CD14-positive monocyte (primary cell): ENCODE results near the gene RNGTT. TPM values are rescaled to one million over a fixed set of nuclear protein-coding genes. Genes with fewer than 3 reads are reported as not detected.

Source experiments
- DNase-seq, 3 donors: peaks; one replicate each; pipeline ENCODE4 v3.0.0-alpha.2; 2011 to 2022
- H2AFZ ChIP-seq: 2 replicates; pipeline ENCODE4 v1.6.0; 2012; ENCODE audit warnings: mild to moderate bottlenecking, low read depth, low read length, inconsistent platforms; ENCODE audit not compliant: insufficient read depth, poor library complexity, severe bottlenecking
- H3K27ac ChIP-seq, 2 donors: 1 replicate in 1 of 2; 2 replicates in 1 of 2; pipeline ENCODE4 v1.5.1; 2012 to 2013; ENCODE audit warnings: low read length in 2 of 2, control low read depth in 1 of 2, inconsistent platforms in 1 of 2, low read depth in 1 of 2, mild to moderate bottlenecking in 1 of 2
- H3K27me3 ChIP-seq, 2 donors: one replicate each; pipeline versions ENCODE4 v1.6.0 to v1.6.1; 2011 to 2013; ENCODE audit warnings: low read length in 2 of 2; ENCODE audit not compliant: control insufficient read depth in 2 of 2, insufficient read depth in 2 of 2
- H3K36me3 ChIP-seq, 2 donors: replicated peaks in 1 of 2; 1 replicate in 1 of 2; 2 replicates in 1 of 2; pipeline versions ENCODE4 v1.5.1 to v1.6.1; 2012 to 2013; ENCODE audit warnings: low read length in 2 of 2, control low read depth in 1 of 2, inconsistent platforms in 1 of 2, mild to moderate bottlenecking in 1 of 2; ENCODE audit not compliant: insufficient read depth in 2 of 2, control insufficient read depth in 1 of 2
- H3K4me1 ChIP-seq, 2 donors: 1 replicate in 1 of 2; 2 replicates in 1 of 2; pipeline versions ENCODE4 v1.5.1 to v1.6.1; 2012 to 2013; ENCODE audit warnings: low read length in 2 of 2, control low read depth in 1 of 2, inconsistent platforms in 1 of 2, mild to moderate bottlenecking in 1 of 2, moderate library complexity in 1 of 2; ENCODE audit not compliant: insufficient read depth in 2 of 2, control insufficient read depth in 1 of 2
- H3K4me2 ChIP-seq: replicated peaks from 2 replicates; pipeline ENCODE3; 2012; ENCODE audit warnings: low read length, moderate library complexity, mild to moderate bottlenecking; ENCODE audit not compliant: poor library complexity, severe bottlenecking; ENCODE audit errors: extremely low read depth
- H3K4me3 ChIP-seq, 3 experiments: fragments of 200-600 bp in 1 of 3; sonication (generic) in 1 of 3; replicated peaks in 1 of 3; 1 replicate in 2 of 3; 2 replicates in 1 of 3; pipeline ENCODE4 v1.5.1; 2011 to 2013; ENCODE audit warnings: low read length in 3 of 3, mild to moderate bottlenecking in 3 of 3, control low read depth in 2 of 3, low read depth in 2 of 3, inconsistent platforms in 1 of 3, moderate library complexity in 1 of 3
- H3K79me2 ChIP-seq: 2 replicates; pipeline ENCODE4 v1.6.0; 2012; ENCODE audit warnings: mild to moderate bottlenecking, control low read depth, inconsistent platforms, low read length, moderate library complexity; ENCODE audit not compliant: insufficient read depth
- H3K9ac ChIP-seq: 2 replicates; pipeline ENCODE4 v1.6.0; 2017; ENCODE audit warnings: low read length, mild to moderate bottlenecking; ENCODE audit not compliant: insufficient read depth, poor library complexity, severe bottlenecking
- H3K9me3 ChIP-seq, 2 donors: replicated peaks in 1 of 2; 1 replicate in 1 of 2; 2 replicates in 1 of 2; pipeline versions ENCODE4 v1.5.1 to v1.6.1; 2012 to 2013; ENCODE audit warnings: low read length in 2 of 2, control low read depth in 1 of 2; ENCODE audit not compliant: control insufficient read depth in 1 of 2, insufficient read depth in 1 of 2
- H4K20me1 ChIP-seq: 2 replicates; pipeline ENCODE4 v1.6.0; 2012; ENCODE audit warnings: mild to moderate bottlenecking, low read length, control low read depth, moderate library complexity; ENCODE audit not compliant: insufficient read depth
- H3K27ac Mint-ChIP-seq, 7 donors: one replicate each; pipeline ENCODE4 v1.8.0; 2020; ENCODE audit warnings: mild to moderate bottlenecking in 7 of 7, mixed read lengths in 7 of 7, moderate library complexity in 6 of 7, inconsistent platforms in 2 of 7
- H3K27me3 Mint-ChIP-seq, 3 donors: one replicate each; pipeline ENCODE4 v1.8.0; 2021 to 2022; ENCODE audit warnings: low read depth in 3 of 3, mild to moderate bottlenecking in 3 of 3, mixed read lengths in 3 of 3, moderate library complexity in 3 of 3, inconsistent platforms in 1 of 3
- H3K36me3 Mint-ChIP-seq, 2 donors: one replicate each; pipeline ENCODE4 v1.8.0; 2020; ENCODE audit warnings: mixed read lengths in 2 of 2, inconsistent platforms in 1 of 2, mild to moderate bottlenecking in 1 of 2
- H3K4me1 Mint-ChIP-seq: one replicate; pipeline ENCODE4 v1.8.0; 2020; ENCODE audit warnings: mild to moderate bottlenecking, mixed read lengths
- H3K4me3 Mint-ChIP-seq, 2 donors: one replicate each; pipeline ENCODE4 v1.8.0; 2020; ENCODE audit warnings: mild to moderate bottlenecking in 2 of 2, mixed read lengths in 2 of 2, moderate library complexity in 1 of 2
- H3K9me3 Mint-ChIP-seq, 7 donors: one replicate each; pipeline ENCODE4 v1.8.0; 2020 to 2022; ENCODE audit warnings: mixed read lengths in 7 of 7, mild to moderate bottlenecking in 6 of 7, moderate library complexity in 6 of 7, inconsistent platforms in 2 of 7
- CTCF ChIP-seq: fragments of 200-600 bp; IDR thresholded peaks from one replicate; pipeline ENCODE4 v1.8.0; 2022; ENCODE audit warnings: antibody characterized with exemption, mild to moderate bottlenecking
- WGBS: methylation state at CpG from one replicate; pipeline ENCODE4 v1.1.5; 2013; ENCODE audit warnings: missing lambda C conversion rate; ENCODE audit not compliant: insufficient coverage; 5-methylcytosine and 5-hydroxymethylcytosine counted together
- intact Hi-C, 2 donors: fragments of 100-400 bp; cut with micrococcal nuclease; formaldehyde crosslinking; loops; one replicate each; pipeline versions ENCODE4 v1.15.0 to v1.15.1; 2023
- polyA plus RNA-seq, 3 donors: library from polyadenylated mRNA; depleted of rRNA in 1 of 3; unstranded in 2 of 3; stranded (reverse) in 1 of 3; fragments of 300-500 nt in 2 of 3; fragments of >200 nt in 1 of 3; fragmentation: Illumina TruSeq in 2 of 3; gene quantifications; 1 replicate in 2 of 3; 2 replicates in 1 of 3; pipeline ENCODE4 v1.2.3, GENCODE V29; 2012 to 2021

RNGTT gene
- polyA plus RNA-seq, 3 donors = 2.3 to 8.6 (median 5.8) TPM

- no peaks in the 10 kb centered on the region for H3K79me2 ChIP-seq
- intact Hi-C loops = no loop called here
These were observed 251.0 kb downstream of the RNGTT start for GRCh38 chr6:88712243-88712936.

GRCh38 chr6:88709819-88710246, 253.6 kb downstream of the RNGTT start:
- Histone ChIP-seq H3K9ac (no peak overlapping the region), H3K9me3 (no peaks in the 10 kb centered on the region)
- no peak for TF ChIP-seq CTCF

More at GRCh38 chr6:88712243-88712936, 251.0 kb downstream of the RNGTT start:
- H3K4me1 Mint-ChIP-seq = no peaks in the 10 kb centered on the region
- Histone ChIP-seq H3K4me1 (no peaks in the 10 kb centered on the region), H3K36me3 (no peaks in the 10 kb centered on the region), H3K9ac (no peak overlapping the region), H3K4me2 (no peak overlapping the region), H3K27ac (no peak overlapping the region), H3K27me3 (no peaks in the 10 kb centered on the region), H4K20me1 (no peaks in the 10 kb centered on the region), H3K4me3 (no peak overlapping the region), H2AFZ (no peak overlapping the region), H3K9me3 (no peaks in the 10 kb centered on the region)
- H3K27me3 Mint-ChIP-seq = no peaks in the 10 kb centered on the region
- no peak overlapping the region for H3K4me3 Mint-ChIP-seq
- no peak for DNase-seq
- H3K36me3 Mint-ChIP-seq = peaks cover 5 to 12% of the 10 kb centered on the region in 2 donors
- peaks cover 0 to 13% (median 1%) of the 10 kb centered on the region in 7 donors for H3K9me3 Mint-ChIP-seq
- no peak overlapping the region for H3K27ac Mint-ChIP-seq
- WGBS = no CpG with 5 or more reads among the region's 3 CpGs
- TF ChIP-seq CTCF = no peak

More at GRCh38 chr6:88709819-88710246, 253.6 kb downstream of the RNGTT start:
- Mint-ChIP-seq H3K36me3 (peaks cover 3 to 9% of the 10 kb centered on the region in 2 donors), H3K27me3 (no peaks in the 10 kb centered on the region), H3K4me1 (no peaks in the 10 kb centered on the region), H3K9me3 (peaks cover 0 to 4% (median 0%) of the 10 kb centered on the region in 7 donors), H3K27ac (no peak overlapping the region), H3K4me3 (no peak overlapping the region)
- intact Hi-C loops = no loop called here
- no peak for DNase-seq
- no peak overlapping the region for H3K27ac ChIP-seq
- no CpG with 5 or more reads among the region's 1 CpG for WGBS
- no peaks in the 10 kb centered on the region for H3K36me3 ChIP-seq
- no peaks in the 10 kb centered on the region for H3K4me1 ChIP-seq
- H2AFZ ChIP-seq = no peak overlapping the region
- no peak overlapping the region for H3K4me2 ChIP-seq
- no peak overlapping the region for H3K4me3 ChIP-seq
- H3K27me3 ChIP-seq = no peaks in the 10 kb centered on the region
- no peaks in the 10 kb centered on the region for H3K79me2 ChIP-seq
- H4K20me1 ChIP-seq = no peaks in the 10 kb centered on the region
